Activated CD4-positive, CD25-positive, alpha-beta regulatory T cell treated with anti-CD3 and anti-CD28 coated beads, Interleukin-2, amount 50 U/mL, for 72 hours (primary cell): ENCODE results near the gene JAKMIP2.

ENCODE experiments used
- DNase-seq: peaks from one replicate; pipeline ENCODE4 v3.0.0; 2021

JAKMIP2 gene

DNA sequence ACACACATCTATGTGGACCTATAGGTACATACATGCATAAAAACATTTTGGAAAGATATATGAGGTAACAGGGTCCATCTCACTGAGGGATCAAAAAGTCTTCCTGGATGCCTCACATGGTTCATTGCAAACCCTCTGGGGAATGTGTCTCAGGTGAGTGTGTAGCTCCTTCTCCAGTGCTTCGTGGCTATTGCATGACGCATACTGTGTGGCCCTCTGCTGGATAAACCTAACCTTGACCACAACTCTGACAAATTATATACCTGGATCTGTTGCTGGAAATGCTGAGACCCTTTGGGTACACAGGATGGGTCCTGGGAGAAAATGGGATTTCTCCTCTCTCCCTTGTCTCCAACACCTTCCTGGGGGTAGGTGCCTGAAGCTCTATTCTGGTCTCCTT lies 91.9 kb downstream of the JAKMIP2 start:
- no peak for DNase-seq

- no peak for DNase-seq
Measured at GRCh38 chr5:147689426-147689825, 93.1 kb downstream of the JAKMIP2 start.

- no peak for DNase-seq
Measured at GRCh38 chr5:147688656-147689356, 93.7 kb downstream of the JAKMIP2 start.

DNA sequence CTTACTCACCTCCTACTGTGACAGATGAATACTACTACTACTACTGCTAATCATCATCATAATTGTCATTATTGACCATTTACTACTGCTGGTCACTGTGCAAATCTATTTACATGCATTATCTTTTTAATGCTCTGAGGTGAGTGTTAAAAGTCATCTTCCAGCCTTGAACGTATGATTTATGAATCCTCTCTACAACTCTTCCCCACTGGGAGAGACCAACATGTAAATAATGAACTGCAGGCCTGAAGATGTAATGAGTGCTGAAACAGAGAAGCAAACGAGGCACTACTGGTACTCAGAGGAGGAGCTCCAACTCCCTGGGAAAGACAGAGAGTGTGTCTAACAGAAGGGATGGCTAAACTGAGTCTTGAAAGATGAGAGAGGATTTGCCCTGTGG lies 95.4 kb downstream of the JAKMIP2 start:
- no peak for DNase-seq

- no peak for DNase-seq
Measured at GRCh38 chr5:147686421-147686820, 96.1 kb downstream of the JAKMIP2 start.

GRCh38 chr5:147685993-147686392 lies 96.5 kb downstream of the JAKMIP2 start:
- no peak for DNase-seq

- no peak for DNase-seq
Measured at GRCh38 chr5:147675168-147675567, 107.4 kb downstream of the JAKMIP2 start.

- no peak for DNase-seq
Measured at GRCh38 chr5:147674411-147674810, 108.1 kb downstream of the JAKMIP2 start.

GRCh38 chr5:147673791-147674190 lies 108.7 kb downstream of the JAKMIP2 start:
- DNase-seq: no peak

DNA sequence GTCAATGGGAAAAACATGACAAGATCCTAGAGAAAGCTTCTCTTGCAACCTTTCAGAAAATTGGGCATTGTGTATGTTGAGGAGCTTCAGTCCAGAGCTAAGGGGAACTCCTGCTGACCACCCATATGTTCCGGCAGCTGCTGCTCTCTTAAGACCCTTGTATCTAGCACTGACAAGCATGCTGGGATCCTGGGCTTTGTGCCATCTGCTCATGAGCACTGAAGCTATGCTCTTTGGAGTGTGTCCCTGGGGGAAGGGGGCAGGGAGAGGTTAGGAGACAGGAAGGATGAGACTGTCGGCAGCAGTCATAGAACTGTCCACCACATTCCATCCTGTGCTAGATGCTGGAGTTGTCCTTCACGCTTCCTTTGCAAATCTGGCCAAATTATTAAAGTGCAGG lies 109.3 kb downstream of the JAKMIP2 start:
- no peak for DNase-seq

DNA sequence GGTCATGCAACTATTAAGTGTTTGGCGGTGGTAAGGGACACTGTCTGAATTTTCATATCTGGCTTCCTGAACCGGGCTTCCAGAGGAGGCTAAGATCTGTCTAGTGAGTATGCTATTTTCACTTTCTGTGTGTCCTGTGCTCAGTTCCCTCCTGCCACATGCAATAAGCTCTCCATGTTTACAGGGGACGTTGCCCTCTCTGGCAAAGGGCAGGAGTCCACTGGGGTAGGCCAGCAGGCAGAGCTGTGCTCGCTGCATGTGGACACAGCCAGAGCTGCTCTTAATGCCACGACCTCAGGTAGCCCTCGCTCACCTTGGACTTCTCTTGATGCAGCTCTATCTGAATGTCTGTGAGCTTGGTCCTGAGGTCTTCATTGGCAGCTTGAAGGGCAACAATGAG lies 111.2 kb downstream of the JAKMIP2 start:
- no peak for DNase-seq

DNA sequence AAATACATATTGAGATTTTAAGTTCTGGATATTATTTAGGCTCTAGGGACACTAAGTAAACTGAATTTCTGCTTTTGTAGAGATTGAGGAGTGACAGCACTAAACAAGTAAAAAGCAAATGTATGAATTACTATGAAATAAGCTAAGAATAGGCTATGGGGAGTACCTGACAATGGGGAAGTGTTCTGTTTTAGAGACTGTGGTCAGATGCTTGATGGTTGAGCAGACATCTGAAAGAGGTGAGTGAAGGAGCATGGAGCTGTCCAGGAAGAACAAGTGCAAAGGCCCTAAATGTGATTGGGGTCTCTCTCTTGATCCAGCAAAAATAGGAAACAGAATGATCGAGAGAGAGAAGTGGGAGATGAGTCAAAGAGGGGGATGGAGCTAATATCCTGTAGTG lies 111.7 kb downstream of the JAKMIP2 start:
- DNase-seq: no peak

DNA sequence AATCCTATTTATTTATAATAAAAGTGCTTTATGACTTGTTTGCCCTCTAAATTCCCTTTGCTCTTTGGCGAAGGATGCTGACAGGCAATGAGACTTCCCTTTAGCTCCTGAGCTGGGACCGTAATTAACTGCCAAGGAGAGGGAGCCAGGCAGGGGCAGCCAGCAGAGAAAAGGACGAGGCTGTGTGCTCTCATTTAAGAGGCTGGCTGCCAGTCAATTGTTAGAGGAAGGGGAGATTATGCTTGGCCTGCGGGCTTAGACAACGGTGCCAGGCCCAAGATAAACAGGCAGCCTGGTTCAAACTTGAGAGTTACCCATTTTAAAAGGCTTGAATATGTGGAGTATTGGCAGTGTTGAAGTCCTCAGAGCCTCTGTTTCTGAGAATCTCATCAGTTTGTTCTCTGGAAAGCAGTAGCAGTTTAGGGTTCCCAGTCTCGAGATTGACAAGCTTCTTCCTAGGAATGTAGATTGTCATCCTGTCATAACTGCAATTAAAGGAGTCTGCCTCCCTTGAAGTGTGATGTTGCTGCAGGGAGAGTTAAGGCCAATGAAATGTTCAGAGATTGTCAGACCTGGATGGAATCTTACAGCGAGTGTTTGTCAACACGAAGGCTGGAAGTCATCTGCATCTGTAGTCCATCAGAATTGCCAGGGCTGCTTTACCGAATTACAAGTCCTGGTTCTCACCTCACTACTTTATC lies 113.2 kb downstream of the JAKMIP2 start:
- DNase-seq: no peak

DNA sequence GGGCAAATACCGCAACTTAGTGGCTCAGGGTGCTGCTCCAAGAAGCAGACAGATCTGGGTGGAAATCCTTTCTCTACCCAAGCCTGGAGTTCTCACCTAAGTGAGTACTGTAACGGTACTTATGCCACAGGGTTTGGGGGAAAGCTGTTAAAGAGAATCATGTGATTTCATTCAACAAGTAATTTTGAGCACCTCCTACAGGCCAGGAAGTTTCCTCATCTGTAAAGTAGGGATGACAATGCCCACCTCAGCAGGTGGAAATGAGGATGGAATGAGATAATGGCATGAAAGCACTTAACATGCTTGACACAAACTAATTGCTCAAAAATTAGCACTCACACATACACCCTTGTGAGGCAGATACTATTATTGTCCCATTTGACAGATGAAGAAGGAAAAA lies 114.1 kb downstream of the JAKMIP2 start:
- no peak for DNase-seq

- no peak for DNase-seq
Measured at GRCh38 chr5:147667363-147667762, 115.2 kb downstream of the JAKMIP2 start.

DNA sequence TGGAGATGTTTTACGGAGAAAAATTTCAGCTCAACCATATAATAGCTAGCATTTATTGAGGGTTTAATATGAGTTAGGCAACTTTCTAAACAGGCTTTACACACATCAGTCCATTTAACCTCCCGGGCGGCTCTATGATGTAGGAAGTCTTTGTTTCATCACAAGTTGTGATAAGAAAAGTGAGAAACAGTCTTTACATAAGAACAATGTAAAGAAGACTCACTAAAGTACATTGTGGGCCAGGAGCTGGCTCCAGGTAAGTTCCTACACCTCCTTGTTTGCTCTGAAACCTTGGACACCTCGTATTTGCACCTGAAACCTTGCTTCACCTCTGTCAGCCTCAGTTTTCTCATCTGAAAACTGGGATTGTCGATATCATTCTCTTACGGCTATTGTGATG lies 116.1 kb downstream of the JAKMIP2 start:
- no peak for DNase-seq

- no peak for DNase-seq
Measured at GRCh38 chr5:147661541-147661940, 121.0 kb downstream of the JAKMIP2 start.

GRCh38 chr5:147659166-147659929 lies 123.2 kb downstream of the JAKMIP2 start:
- DNase-seq: no peak

- no peak for DNase-seq
Measured at GRCh38 chr5:147658293-147658932, 124.1 kb downstream of the JAKMIP2 start.

DNA sequence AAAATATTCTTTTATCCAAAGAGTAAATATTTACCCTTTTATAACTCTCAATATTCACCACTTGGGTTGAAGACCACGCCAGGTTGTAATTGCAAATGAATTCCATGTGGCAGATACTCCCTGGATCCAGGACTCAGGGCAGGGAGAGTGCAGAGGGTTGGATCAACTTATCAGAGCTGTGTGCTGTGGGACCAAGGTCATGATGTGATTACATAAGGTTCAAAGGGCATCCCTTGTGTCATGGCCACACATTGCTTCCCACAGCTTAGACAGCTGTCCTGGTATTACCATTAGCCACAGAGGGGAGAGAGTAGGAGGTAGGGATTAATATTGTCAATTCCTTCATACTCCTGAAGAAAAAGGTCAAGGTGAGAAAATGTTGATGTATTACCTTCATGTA lies 133.9 kb downstream of the JAKMIP2 start:
- DNase-seq: no peak

DNA sequence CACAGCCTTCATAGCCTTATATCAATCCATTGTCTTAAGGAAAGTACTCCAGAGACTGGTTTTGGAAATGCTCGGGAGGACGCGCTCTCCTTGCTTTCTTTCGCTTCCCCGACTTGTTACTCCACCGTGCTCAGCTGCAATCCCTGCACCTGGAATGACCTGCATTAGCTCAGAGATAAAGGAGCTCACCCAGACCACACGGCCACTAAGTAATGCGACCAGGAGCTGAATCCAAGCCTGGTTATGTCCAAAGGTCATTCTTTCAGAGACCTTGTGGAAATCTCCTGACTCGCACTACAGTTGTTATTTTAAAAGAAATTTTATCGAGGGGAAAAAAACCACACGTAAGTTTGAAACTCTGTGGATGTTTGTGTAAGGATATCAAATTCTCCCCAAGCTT lies 137.3 kb downstream of the JAKMIP2 start:
- no peak for DNase-seq

GRCh38 chr5:147644460-147644859 lies 138.1 kb downstream of the JAKMIP2 start:
- DNase-seq: no peak

GRCh38 chr5:147643142-147643541 lies 139.4 kb downstream of the JAKMIP2 start:
- no peak for DNase-seq

DNA sequence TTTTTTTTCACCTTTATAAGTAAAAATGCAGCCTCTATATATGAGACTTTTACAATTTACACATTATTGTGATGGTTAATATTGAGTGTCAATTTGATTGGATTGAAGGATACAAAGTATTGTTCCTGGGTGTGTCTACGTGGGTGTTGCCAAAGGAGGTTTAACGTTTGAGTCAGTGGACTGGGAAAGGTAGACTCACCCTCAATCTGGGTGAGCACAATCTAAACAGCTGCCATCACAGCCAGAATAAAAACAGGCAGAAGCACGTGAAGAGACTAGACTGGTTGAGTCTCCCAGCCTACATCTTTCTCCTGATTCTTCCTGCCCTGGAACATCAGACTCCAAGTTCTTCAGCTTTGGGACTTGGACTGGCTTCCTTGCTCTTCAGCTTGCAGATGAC lies 139.9 kb downstream of the JAKMIP2 start:
- DNase-seq: no peak
